ENCODE results near the gene TEX2.
A peak's percentile ranks its signal among the peaks of the same experiment; 100 is the strongest.

Gene TEX2

DNA sequence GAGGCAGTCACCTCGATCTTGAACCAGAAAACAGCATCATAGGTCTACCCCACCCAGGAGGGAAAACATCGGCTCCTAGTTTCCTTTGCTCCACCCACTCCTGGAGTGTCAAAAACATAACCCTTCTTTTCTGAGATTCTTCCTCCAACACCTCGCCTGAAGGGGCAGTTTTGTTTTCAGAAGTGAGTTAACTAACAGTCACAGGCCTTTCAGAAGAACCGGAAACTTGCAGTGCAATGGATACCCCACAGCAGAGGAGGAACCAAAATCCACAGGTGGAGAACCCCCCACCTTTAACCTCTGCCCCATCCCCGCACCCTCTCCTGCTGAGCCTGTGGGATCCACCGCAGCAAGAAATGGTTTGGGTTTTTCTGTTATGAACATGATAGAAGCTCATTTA is 7.8 kb upstream of the TEX2 start:
- FAIRE-seq (no peak), DNase-seq (ENCODE audit: insufficient read length, low spot score) (no peak)

GRCh38 chr17:64269687-64270649 is 6.9 kb upstream of the TEX2 start:
- no peak for FAIRE-seq
- no peak for DNase-seq (ENCODE audit: insufficient read length, low spot score)

DNA sequence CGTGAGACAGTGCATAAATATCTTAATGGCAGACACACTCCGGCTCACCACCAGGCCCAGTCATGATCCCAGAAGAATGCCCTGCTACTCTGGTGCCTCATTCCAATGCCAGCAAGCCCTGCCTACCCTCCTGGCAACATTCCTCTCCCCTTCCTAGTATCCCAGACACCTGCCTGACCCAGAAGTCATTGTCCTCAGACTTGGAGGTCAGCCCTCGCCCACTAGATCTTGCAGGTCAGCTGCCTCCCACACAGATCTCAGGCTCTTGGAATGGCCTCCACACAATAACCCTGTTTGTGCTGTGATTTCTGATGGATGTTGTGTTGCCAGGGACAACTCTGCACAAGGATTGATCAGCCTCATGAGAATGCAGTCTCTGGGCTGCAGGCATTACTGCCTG is 1.8 kb upstream of the TEX2 start:
- DNase-seq (ENCODE audit: insufficient read length, low spot score) (no peak), FAIRE-seq (no peak)

GRCh38 chr17:64262198-64262999 is 661 bp downstream of the TEX2 start:
- DNase-seq (ENCODE audit: insufficient read length, low spot score) (no peak), FAIRE-seq (no peak)

- DNase-seq (ENCODE audit: insufficient read length, low spot score) (no peak), FAIRE-seq (no peak)
Observed at GRCh38 chr17:64261417-64262145, 1.5 kb downstream of the TEX2 start.

DNA sequence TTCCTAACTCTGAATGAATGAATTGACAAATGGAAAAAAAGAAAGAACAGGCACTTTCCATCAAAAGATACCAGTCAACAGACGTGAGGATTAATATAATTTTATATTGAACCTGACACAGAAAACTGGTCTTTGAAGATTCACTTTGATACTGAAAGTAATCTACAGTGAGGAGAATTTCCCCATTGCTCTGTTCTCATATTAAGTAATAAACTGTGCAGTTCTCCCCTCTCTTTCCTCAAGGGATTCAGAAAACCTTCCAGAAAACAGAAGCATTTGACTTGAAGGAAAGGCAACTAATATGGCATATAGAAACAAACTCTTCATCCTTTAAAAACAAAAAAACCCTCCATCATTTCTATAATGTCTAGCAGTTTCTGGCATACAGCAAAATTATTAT is 2.2 kb downstream of the TEX2 start:
- FAIRE-seq = no peak

DNA sequence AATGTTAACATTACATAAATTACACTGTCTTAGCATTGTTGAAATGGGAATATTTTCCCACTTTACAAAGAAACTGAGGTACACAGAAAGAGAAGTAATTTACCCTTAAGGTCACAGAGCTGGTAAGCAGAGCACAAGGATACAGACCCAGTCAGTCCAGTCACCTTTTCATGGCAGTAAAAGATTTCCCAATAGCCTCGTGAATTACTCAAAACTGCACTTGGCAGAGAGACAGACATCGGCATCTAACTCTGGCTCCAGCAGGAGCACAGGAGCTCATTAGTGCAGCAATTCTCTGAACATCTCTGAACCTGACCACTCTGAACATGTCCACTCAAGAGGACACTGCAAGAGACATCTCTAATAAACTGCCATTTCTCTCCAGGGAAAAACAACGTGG is 3.1 kb downstream of the TEX2 start:
- FAIRE-seq = no peak
- no peak for DNase-seq (ENCODE audit: insufficient read length, low spot score)

More for the DNA sequence above, 2.2 kb downstream of the TEX2 start:
- no peak for DNase-seq (ENCODE audit: insufficient read length, low spot score)

DNA sequence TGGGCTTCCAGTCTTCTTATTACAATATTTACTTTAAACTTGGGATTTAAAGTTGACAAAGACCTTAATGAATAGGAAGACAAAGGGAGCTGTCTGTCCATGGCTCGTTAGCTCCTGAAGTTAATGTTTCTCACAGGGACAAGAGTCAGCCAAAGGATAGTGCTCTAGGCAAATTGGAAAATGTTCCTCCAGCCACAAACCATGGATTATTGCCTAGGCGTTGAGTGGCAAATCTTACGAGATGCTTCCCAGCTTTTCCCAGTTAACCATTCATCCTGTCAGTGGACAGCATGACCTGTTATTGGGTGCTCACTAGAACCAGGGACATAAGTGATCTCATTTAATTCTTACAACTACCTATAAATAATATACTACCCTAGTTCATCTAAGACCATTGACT is 3.6 kb downstream of the TEX2 start:
- no peak for DNase-seq (ENCODE audit: insufficient read length, low spot score)
- no peak for FAIRE-seq

DNA sequence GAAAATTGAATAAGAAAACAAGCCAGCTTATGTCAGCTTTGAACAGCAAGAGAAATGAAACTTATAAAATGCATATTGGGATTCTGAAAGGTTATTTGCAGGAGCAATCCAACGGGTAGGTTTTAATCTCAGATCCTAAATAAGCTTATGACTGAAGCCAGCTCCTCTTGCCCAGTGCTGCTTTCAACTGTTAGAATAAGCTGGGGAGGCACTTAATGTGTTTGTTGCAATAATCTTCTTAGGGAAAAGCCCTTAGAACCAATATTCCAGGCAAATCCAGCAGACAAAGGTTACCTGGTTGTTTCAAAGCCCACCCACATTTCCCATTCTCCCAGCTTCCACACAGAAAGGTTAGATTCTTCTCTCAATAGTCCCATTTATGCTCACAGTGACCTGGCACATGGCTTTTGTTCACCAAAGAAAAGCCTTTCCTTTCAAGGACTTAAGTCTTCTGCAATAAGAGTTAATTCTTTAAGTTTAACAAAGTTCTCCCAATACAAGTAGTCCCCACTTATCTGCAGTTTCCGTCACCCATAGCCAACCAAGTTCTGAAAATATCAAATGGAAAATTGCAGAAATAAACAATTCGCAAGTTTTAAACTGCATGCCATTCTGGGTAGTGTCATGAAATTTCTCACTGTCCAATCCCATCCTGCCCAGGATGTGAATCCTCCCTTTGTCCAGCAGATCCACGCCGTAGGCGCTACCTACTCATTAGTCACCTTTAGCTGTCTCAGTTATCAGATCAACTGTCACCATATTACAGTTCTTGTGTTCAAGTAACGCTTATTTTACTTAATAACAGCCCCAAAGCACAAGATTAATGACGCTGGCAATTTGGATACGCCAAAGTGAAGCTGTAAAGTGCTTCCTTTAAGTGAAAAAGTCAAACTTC is 5.9 kb downstream of the TEX2 start:
- FAIRE-seq = peak; percentile 75
- DNase-seq (ENCODE audit: insufficient read length, low spot score) = no peak

- DNase-seq (ENCODE audit: insufficient read length, low spot score) = no peak
- FAIRE-seq = no peak
Observed at GRCh38 chr17:64255764-64256163, 7.3 kb downstream of the TEX2 start.

DNA sequence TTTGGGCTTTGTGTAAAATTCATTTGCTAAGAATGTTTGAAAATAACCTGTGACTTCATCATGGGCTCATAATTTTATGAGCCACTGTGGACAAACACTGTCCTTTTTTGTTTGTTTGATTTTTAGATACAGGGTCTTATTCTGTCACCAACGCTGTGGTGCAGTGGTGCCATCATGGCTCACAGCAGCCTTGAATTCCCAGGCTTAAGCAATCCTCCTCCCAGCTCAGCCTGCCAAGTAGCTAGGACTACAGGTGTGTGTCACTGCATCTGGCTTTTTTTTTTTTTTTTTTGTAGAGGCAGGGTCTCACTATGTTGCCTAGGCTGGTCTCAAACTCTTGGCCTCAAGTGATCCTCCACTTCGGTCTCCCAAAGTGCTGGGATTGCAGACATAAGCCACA is 8.3 kb downstream of the TEX2 start:
- FAIRE-seq (no peak), DNase-seq (ENCODE audit: insufficient read length, low spot score) (no peak)

DNA sequence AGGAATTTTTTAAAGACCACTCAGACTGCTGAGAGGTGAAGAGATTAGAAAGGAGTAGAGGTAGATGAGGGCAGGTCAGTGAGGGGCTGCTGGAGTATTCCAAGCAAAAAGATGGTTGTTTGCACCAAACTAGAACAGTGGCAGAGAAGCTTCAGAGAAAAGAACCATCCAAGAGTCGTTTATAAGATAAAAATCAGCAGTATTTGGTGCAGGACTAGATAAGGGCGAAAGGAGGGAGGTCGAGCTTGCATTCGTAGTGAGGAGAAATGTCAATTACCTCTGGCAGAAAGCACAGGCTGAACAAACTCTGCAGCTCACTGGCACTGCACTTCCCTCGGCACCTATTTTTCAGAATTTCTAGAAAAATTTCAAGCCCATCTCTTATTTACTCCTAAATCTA is 9.6 kb downstream of the TEX2 start:
- FAIRE-seq (no peak), DNase-seq (ENCODE audit: insufficient read length, low spot score) (no peak)

DNA sequence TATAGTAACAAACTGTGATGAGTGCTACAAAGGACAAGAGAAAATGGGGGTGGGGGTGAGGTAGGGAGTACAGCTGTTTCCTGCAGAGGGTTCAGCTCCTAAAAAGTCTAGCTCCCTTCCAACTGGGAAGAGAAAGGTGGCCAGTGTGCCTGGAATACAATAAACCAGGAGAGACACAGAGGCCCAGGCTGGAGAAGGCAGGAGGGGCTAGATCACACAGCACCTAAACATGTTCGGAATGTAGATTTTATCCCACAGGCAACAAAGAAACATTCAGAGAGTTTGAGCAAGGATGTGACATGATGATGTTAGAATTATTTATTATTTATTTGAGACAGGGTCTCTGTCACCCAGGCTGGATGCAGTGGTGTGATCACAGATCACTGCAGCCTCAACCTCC is 10.2 kb downstream of the TEX2 start:
- FAIRE-seq = peak; percentile 52
- DNase-seq (ENCODE audit: insufficient read length, low spot score) = no peak

GRCh38 chr17:64250233-64250835 is 12.7 kb downstream of the TEX2 start:
- FAIRE-seq (no peak), DNase-seq (ENCODE audit: insufficient read length, low spot score) (no peak)

- DNase-seq (ENCODE audit: insufficient read length, low spot score) = no peak
- no peak for FAIRE-seq
Observed at GRCh38 chr17:64247836-64248235, 15.2 kb downstream of the TEX2 start.

- FAIRE-seq = no peak
Observed at GRCh38 chr17:64245218-64246145, 17.6 kb downstream of the TEX2 start.

DNA sequence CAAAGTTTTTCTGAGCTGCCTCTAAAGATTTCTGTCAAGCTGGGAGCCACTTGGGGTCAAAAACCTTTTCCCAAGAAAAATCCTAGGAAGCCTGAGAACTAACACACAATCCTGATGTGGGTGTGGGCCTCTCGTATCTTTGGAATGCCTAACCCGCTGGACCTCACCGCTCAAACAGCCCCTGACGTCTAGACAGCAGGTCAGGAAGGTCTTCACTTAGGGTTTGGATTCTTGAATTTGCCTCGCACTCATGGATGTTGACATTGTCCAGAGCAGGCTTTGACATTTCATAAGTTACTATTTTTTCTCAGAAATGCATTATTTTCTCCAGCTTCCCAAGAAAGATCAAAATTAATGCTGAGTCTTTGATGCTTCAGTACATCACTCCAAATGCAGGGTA is 18.9 kb downstream of the TEX2 start:
- FAIRE-seq (no peak), DNase-seq (ENCODE audit: insufficient read length, low spot score) (no peak)

More at GRCh38 chr17:64245218-64246145, 17.6 kb downstream of the TEX2 start:
- DNase-seq (ENCODE audit: insufficient read length, low spot score) = no peak

- no peak for DNase-seq (ENCODE audit: insufficient read length, low spot score)
- no peak for FAIRE-seq
Observed at GRCh38 chr17:64243340-64243739, 19.7 kb downstream of the TEX2 start.

GRCh38 chr17:64242633-64243032 is 20.4 kb downstream of the TEX2 start:
- DNase-seq (ENCODE audit: insufficient read length, low spot score) = no peak
- FAIRE-seq = no peak

Data from HTR-8/SVneo (cell line).